GM18907 (cell line): ENCODE data around the gene PDCD1LG2.

Source experiments
- ATAC-seq: cut with Tn5 transposase; IDR thresholded peaks from one replicate; pipeline ENCODE4 v1.9.1; 2021; ENCODE audit warnings: mild to moderate bottlenecking, moderate library complexity; ENCODE audit not compliant: unreplicated experiment

Gene PDCD1LG2

DNA sequence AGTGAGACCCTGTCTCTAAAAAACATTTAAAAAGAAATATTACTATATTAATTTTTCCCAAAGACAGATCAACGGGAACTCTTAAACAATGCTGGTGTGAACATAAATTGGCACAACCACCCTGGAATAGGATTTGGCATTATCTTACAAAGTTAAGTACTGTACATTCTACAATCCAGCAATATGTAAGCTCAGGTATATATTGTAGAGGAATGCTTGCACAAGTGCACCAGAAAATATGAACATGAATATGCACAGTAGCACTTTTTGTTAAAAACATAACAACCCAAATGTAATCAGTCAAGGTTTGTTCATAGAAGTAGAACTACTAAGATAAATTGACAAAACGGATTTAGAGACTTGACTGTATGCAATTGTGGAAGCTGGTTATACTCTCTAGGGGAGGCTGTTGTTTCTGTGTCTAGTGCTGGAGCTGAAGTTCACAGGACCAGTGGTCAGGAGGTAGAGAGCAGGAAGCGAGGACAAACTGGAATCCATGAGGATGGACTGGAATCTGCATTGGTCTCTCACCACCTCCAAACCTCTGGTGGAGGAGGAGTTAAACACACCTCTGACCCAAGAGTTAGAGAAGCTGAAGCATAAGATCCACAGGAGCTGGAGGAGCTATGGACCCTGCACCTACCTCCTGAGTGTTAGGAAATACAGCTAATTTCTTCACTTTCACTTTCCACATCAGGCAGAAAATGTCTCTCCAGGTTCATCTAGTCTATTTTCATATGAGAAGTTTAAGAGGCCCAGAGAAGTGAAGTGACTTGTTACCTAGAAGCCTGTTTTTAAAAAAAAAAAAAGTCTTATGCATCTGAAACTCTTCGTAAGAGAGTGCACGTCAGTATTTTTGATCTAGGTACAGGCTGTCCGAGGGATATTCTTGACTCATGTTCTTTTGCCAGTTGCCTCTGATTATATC is 98.2 kb downstream of the PDCD1LG2 start:
- peak; percentile 64 for ATAC-seq

DNA sequence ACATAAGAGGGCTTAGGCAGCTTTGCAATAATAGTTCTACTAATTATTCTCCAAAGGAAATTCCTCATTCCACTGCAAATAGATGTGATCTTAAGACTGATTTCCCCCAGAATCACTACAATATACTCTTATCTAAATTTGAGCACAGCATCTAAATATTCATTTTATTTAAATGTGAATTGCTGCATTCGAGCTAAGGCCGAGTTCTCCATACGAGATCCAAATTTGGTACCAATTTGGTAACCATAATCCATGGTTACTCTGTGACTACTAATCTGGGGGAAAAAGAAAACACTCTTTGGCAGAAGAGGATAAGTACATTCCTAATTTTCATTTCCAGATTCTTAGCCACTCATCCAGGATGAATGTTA is 98.9 kb downstream of the PDCD1LG2 start:
- ATAC-seq: no peak

- no peak for ATAC-seq
Measured at GRCh38 chr9:5610491-5610890, 100.2 kb downstream of the PDCD1LG2 start.

- no peak for ATAC-seq
Measured at GRCh38 chr9:5611321-5612184, 101.2 kb downstream of the PDCD1LG2 start.

GRCh38 chr9:5612185-5612530 is 101.8 kb downstream of the PDCD1LG2 start:
- no peak for ATAC-seq

- ATAC-seq: no peak
Measured at GRCh38 chr9:5614192-5614591, 103.9 kb downstream of the PDCD1LG2 start.

GRCh38 chr9:5614985-5615384 is 104.7 kb downstream of the PDCD1LG2 start:
- ATAC-seq: no peak

GRCh38 chr9:5617749-5618148 is 107.4 kb downstream of the PDCD1LG2 start:
- peak; percentile 94 for ATAC-seq

DNA sequence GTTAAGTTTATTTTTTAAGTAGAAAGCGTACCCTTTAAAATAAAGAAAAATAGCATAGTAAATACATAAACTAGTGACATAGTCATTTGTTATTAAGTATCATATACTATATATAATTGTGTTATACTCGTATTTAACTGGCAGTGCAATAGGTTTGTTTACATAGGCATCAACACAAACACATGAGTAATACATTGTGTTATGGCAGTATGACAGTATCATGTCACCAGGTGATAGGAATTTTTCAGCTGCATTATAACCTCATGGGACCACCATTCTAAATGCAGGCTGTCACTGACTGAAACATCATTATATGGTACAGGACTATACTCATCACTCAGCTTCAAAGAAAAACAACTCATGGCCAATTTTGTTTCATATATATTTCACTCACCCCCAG is 110.2 kb downstream of the PDCD1LG2 start:
- no peak for ATAC-seq
